Stimulated activated CD8-positive, alpha-beta memory T cell treated with anti-CD3 and anti-CD28 coated beads, Interleukin-7, amount 100 ng/mL, for 48 hours (primary cell): Measurements from ENCODE around the gene BCL2L2.
A peak's percentile ranks its signal among the peaks of the same experiment; 100 is the strongest.
"Not testable (repeated sequence)": the region's sequence is repeated elsewhere in the genome, so short reads cannot be mapped to it uniquely, and the experiment has no call there.

Experiments used
- DNase-seq, 2 donors: peaks; one replicate each; pipeline ENCODE4 v3.0.0-alpha.2; 2020; ENCODE audit warnings: low read depth in 1 of 2; ENCODE audit errors: extremely low read depth in 1 of 2

BCL2L2 gene

GRCh38 chr14:23306412-23307145, at the start of gene BCL2L2:
Gene BCL2L2 (plus strand): TSS chr14:23306833. CDS start chr14:23307768, 935 bp downstream.
- no peak for DNase-seq

- no peak for DNase-seq
These were observed 48.4 kb upstream of the BCL2L2 start for GRCh38 chr14:23258256-23258655.

- DNase-seq = no peak
These were observed 47.2 kb upstream of the BCL2L2 start for GRCh38 chr14:23259426-23259825.

GRCh38 chr14:23260849-23261248, 45.8 kb upstream of the BCL2L2 start:
- not testable (repeated sequence) for DNase-seq

- no peak for DNase-seq
These were observed 37.4 kb upstream of the BCL2L2 start for GRCh38 chr14:23269193-23269592.

GRCh38 chr14:23275412-23275811, 31.2 kb upstream of the BCL2L2 start:
- DNase-seq = no peak

GRCh38 chr14:23277189-23277588, 29.4 kb upstream of the BCL2L2 start:
- no peak for DNase-seq

GRCh38 chr14:23277928-23278327, 28.7 kb upstream of the BCL2L2 start:
- DNase-seq = not testable (repeated sequence)

GRCh38 chr14:23281247-23281646, 25.4 kb upstream of the BCL2L2 start:
- no peak for DNase-seq

- DNase-seq = no peak
These were observed 21.7 kb upstream of the BCL2L2 start for GRCh38 chr14:23284654-23285529.

- DNase-seq = no peak
These were observed 21.1 kb upstream of the BCL2L2 start for GRCh38 chr14:23285530-23286019.

GRCh38 chr14:23286020-23286901, 20.4 kb upstream of the BCL2L2 start, which contains the start of gene HOMEZ:
Gene HOMEZ (minus strand): TSS chr14:23286132. CDS start chr14:23285952, 180 bp downstream.
- peak; percentile 97 to 98 for DNase-seq

- no peak for DNase-seq
These were observed 19.6 kb upstream of the BCL2L2 start for GRCh38 chr14:23286902-23287479.

- no peak for DNase-seq
These were observed 11.7 kb upstream of the BCL2L2 start for GRCh38 chr14:23294734-23295561.

GRCh38 chr14:23296012-23296777, 10.4 kb upstream of the BCL2L2 start:
- no peak for DNase-seq

- DNase-seq = no peak
These were observed 9.5 kb upstream of the BCL2L2 start for GRCh38 chr14:23297096-23297495.

GRCh38 chr14:23297611-23298277, 8.9 kb upstream of the BCL2L2 start:
- DNase-seq = no peak
